ENCODE data around the gene VBP1. TPM values are rescaled to one million over a fixed set of nuclear protein-coding genes. Genes with fewer than 3 reads are reported as not detected.

The VBP1 gene
- total RNA-seq, 1 experiment from 2014 or later = 83.5 TPM

- peaks cover 3% of the 10 kb centered on the region; the same call in 1 of the 2 replicates for H3K27me3 Mint-ChIP-seq (ENCODE audit: low read depth)
- peaks cover 2 to 9% (median 5%) of the 10 kb centered on the region in 3 experiments for H3K36me3 Mint-ChIP-seq (ENCODE audit: insufficient read depth in 1 of 3, low read depth in 3 of 3)
- no peaks in the 10 kb centered on the region for H4K20me1 ChIP-seq (ENCODE audit: control insufficient read depth, insufficient read depth, insufficient read length)
- peaks cover 8 to 13% of the 10 kb centered on the region in 2 experiments; a peak in 2 of 4 replicates for H3K4me1 Mint-ChIP-seq
- no peak overlapping the region for H3K56ac ChIP-seq (ENCODE audit: insufficient read length, low read depth, low read length)
- peak overlapping the region; percentile 39 for H3K4me2 ChIP-seq (ENCODE audit: insufficient read depth, insufficient read length, low read length)
- H2BK20ac ChIP-seq (ENCODE audit: low read depth, low read length, poor library complexity, severe bottlenecking) = no peak overlapping the region
- no peak overlapping the region for H3K18ac ChIP-seq (ENCODE audit: insufficient read length, low read depth, low read length)
- peaks cover 7% of the 10 kb centered on the region for H3K79me2 ChIP-seq (ENCODE audit: insufficient read depth, low read length)
- H2BK12ac ChIP-seq (ENCODE audit: insufficient read length, low read depth, low read length) = no peak overlapping the region
- peaks cover 3% of the 10 kb centered on the region for H3K23me2 ChIP-seq (ENCODE audit: insufficient read length, low read depth, low read length, poor library complexity, severe bottlenecking)
- H4K5ac ChIP-seq (ENCODE audit: insufficient read length, low read depth, low read length) = no peak overlapping the region
- DNase-seq = no peak
- peaks cover 36% of the 10 kb centered on the region for H3K9me3 ChIP-seq (ENCODE audit: control insufficient read depth, low read depth, low read length)
- WGBS (ENCODE audit: extremely low coverage, insufficient read length, low lambda C conversion rate) = no CpG with 5 or more reads among the region's 15 CpGs
- no peak overlapping the region for H2BK5ac ChIP-seq (ENCODE audit: insufficient read length, low read length)
- H2AK5ac ChIP-seq (ENCODE audit: insufficient read length, low read length) = no peak overlapping the region
- H3K79me1 ChIP-seq (ENCODE audit: insufficient read depth, low read depth, low read length, poor library complexity, severe bottlenecking) = no peaks in the 10 kb centered on the region
- H3K14ac ChIP-seq (ENCODE audit: insufficient read depth, low read length) = no peak overlapping the region
- H3K4me3 Mint-ChIP-seq = peak overlapping the region; percentile 81 to 92
- H3K4ac ChIP-seq (ENCODE audit: low read depth, low read length) = no peak overlapping the region
- no peak overlapping the region for H3K27ac ChIP-seq (ENCODE audit: insufficient read length, low read depth, low read length)
- no peak overlapping the region; a peak in 1 of 7 replicates for H3K27ac Mint-ChIP-seq
- H2AFZ ChIP-seq (ENCODE audit: low read length) = no peak overlapping the region
- no peak overlapping the region for H2BK120ac ChIP-seq (ENCODE audit: low read depth, low read length, poor library complexity, severe bottlenecking)
- no peak for TF ChIP-seq CTCF (conservative IDR thresholded peaks at IDR 0.05)
- H3T11ph ChIP-seq (ENCODE audit: low read length) = no peak overlapping the region
- H3K9me3 Mint-ChIP-seq = peaks cover 57 to 60% of the 10 kb centered on the region in 2 experiments
- no peak overlapping the region for H4K91ac ChIP-seq (ENCODE audit: insufficient read length, low read depth, low read length)
- H3K27me3 ChIP-seq (ENCODE audit: insufficient read depth, low read length) = no peaks in the 10 kb centered on the region
- no peak overlapping the region for H2BK15ac ChIP-seq (ENCODE audit: low read depth, low read length)
- H3K9ac ChIP-seq (ENCODE audit: extremely low read depth, insufficient read length, low read length) = peak overlapping the region; percentile 36
- no peaks in the 10 kb centered on the region for H3K4me1 ChIP-seq (ENCODE audit: insufficient read depth, low read length)
- no peak overlapping the region for H4K8ac ChIP-seq (replicated peaks; ENCODE audit: insufficient read length, low read depth, low read length)
- no peak overlapping the region for H3K23ac ChIP-seq (ENCODE audit: insufficient read length, low read depth, low read length)
These were observed 649 bp upstream of the VBP1 start for GRCh38 chrX:155215443-155216178.
